ENCODE measurements around the gene TBCA.

GRCh38 chr5:77719666-77720363 is 56.3 kb downstream of the TBCA start:
- TF ChIP-seq EZH2phosphoT487 (IDR thresholded peaks at IDR 0.05; ENCODE audit: insufficient read depth, low read depth) (no peak), EZH2 (IDR thresholded peaks at IDR 0.05; ENCODE audit: insufficient read depth, poor library complexity, severe bottlenecking) (no peak)

All from GM23248 (cell line).